HG02884 (cell line): ENCODE data around the gene CFLAR.
A peak's percentile ranks its signal among the peaks of the same experiment; 100 is the strongest.

Experiments used
- ATAC-seq: cut with Tn5 transposase; IDR thresholded peaks from one replicate; pipeline ENCODE4 v1.9.1; 2021; ENCODE audit warnings: mild to moderate bottlenecking, moderate library complexity; ENCODE audit not compliant: unreplicated experiment

Gene CFLAR

DNA sequence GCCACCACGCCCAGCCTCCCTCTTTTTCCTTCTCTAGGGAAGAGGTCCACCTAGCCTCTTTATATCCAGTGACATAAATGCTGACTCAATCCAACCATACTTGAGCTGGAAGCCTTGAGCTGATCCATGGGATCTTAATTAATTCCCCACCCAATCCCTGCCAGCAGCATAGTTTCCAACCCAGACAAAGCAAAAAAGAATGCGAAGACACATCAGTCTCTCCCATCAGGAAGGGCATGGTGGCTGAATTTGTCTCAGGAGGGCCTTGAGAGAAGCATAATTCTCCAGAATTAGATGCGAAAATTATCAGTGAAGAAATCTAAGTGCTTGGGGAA is 89.5 kb downstream of the CFLAR start:
- no peak for ATAC-seq

DNA sequence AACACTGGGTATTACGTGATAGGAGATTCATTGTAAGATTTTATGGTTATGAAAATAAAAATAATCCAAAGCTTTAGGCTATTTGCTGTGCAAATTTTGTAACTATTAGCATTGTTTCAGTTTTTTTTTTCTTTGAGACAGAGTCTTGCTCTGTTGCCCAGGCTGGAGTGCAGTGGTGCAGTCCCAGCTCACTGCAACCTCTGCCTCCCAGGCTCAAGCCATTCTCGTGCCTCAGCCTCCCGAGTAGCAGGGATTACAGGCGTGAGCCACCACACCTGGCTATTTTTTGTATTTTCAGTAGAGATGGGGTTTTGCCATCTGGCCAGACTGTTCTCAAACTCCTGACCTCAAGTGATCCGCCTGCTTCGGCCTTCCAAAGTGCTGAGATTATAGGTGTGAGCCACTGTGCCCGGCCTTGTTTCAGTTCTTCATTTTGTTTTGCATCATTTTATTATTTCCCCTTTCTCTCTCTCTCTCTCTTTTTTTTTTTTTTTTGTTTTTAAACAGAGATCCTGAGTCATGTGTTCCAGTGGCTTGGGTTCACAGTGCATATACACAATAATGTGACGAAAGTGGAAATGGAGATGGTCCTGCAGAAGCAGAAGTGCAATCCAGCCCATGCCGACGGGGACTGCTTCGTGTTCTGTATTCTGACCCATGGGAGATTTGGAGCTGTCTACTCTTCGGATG is 92.7 kb downstream of the CFLAR start:
- ATAC-seq, result peak; percentile 68

DNA sequence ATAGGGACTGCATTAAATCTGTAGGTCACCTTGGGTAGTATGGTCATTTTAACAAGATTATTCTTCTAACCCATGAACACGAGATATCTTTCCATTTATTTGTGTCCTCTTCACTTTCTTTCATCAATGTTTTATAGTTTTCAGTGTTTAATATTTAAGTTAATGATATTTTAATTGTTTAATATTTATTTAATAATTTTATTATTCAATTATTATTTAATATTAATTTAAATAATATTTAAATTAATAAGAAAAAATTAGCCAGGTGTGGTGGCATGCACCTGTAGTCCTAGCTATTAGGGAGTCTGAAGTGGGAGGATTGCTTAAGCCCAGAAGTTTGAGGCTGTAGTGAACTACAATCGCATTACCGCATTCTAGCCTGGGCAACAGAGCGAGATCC is 100.0 kb downstream of the CFLAR start:
- no peak for ATAC-seq

DNA sequence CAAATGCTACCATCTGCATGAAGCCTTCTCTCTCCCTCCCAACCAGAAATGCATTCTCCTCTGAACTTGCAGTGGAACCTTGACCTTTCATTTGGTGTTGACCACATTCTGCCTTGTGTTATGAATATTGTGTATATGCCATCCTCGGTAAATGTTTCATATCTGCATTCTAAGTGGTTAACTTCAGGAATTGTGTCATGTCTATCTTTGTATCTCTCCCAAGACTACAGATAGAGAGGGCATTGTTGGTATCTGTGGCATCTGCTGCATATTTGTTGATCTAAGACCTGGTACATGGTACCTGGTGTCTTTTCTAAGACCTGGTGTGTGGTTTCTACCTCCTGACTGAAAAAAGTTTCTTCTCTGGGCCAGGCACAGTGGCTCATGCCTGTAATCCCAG is 101.0 kb downstream of the CFLAR start:
- no peak for ATAC-seq

DNA sequence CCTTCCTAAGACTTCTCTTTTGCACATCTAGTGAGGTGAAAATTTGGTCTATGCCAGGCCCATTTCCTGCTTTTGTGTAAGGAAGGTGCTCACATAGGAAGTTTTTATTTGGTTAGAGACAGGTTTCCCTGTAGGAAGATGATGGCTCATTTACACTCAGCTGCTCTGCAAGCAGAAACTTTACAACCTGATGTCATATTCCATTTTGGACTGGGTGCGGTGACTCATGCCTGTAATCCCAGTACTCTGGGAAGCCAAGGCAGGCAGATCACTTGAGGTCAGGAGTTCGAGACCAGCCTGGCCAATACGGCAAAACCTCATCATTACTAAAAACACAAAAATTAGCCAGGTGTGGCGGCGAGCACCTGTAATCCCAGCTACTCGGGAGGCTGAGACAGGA is 102.8 kb downstream of the CFLAR start:
- no peak for ATAC-seq

DNA sequence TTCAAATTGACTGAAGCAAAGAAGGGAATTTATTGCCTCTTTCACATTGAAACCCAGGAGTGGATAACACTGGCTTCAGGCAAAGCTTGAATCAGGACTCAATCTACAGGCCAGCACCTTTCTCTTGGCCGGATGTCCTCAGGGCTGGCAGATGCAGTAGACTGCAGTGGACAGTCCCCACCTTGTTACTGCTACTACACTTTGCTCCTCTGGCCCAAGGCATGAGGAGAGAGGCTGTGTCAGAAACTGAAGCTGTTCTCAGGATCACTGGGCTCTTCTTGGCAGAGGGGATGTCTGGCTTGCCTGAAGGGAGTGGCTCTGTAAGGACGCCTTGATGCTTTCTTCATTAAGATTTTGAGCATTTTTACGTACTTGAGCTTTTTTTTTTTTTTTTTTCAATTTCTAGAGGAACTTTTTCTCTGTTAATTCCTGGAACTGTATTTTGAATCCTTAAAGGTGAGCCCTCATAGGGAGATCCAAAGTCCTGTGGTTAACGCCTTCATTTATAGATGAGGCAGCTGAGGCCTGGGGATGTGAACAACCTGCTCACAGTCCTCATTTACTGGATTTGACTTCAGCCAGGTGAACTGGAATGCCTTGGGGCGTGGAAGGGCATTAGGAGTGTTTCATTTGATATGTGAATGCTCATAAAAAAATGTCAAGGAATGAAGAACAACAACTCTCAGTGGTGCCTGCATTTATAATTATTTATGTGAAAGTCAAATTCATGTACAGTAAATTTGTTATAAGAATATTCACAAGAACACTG is 103.5 kb downstream of the CFLAR start:
- no peak for ATAC-seq

DNA sequence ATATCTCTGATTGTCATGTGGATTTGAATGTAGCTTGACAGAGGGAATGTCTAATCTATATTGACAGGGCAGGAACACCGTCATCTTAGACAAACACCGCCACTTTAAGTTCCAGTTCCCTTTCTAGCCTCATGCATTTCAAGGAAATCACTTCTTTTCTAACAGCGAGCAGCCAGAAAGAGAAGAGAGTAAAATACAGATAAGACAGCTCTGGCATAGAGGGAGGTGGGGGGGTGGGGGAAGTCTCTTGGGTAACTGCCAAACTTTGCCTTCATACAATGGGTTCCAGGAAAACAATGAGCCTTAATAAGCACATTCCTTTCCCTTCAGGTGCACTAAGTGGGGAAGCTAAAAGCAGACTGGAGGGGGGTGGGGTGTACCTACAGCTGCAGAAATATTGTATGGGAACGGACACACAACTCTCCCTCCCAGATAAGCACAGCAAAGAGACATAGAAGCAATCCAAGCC is 104.2 kb downstream of the CFLAR start:
- ATAC-seq, result no peak

DNA sequence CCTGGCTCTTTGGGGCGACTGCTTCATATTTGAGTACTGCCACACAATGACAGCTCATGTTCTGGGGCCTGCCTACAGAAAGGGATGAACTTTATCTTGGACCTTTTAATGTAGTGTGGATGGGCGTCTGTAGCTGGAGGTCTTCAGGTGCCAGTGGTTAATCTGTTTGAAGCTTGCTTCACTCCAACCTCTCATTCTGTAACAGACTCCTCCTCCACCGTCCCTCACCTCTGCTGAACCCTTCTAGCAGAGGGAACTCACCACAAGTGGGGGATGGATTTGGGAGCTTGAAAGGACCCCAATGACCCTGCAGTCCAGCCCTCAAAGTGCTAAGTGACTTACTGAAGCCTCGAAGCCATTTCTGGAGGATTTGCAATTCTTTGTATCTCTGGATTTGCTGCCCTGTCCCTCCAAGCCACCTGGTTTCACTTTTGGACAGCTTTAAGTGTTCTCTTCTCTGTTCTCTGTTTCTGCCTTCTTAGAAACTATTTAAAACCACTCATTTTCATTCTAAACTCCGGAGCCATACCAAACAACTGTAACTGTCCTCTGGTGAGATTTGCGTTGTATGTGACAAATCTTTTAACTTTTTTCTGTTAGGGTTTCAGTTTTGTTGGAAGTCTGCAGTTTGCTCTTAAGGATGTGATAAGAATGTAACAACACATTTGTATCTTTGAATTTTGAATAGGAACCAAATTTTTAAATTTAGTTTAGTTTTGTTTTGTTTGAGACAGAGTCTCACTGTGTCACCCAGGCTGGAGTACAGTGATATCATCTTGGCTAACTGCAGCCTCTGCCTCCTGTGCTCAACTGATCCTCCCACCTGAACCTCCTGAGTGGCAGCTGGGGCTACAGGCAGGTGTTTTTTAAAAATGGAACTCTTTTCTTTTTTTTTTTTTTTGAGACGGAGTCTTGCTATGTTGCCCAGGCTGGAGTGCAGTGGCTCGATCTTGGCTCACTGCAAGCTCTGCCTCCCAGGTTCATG is 107.4 kb downstream of the CFLAR start:
- ATAC-seq, result peak; percentile 91
